K562 (cell line): Measurements from ENCODE around the gene COL20A1. TPM values are rescaled to one million over a fixed set of nuclear protein-coding genes. Genes with fewer than 3 reads are reported as not detected.

Source experiments
- ATF7 ChIP-seq: fragments of 450-650 bp; IDR thresholded peaks from 2 replicates; pipeline ENCODE4 v1.7.1; 2014; ENCODE audit warnings: mild to moderate bottlenecking, moderate library complexity
- DMBX1 ChIP-seq: fragments of 250-450 bp; sonication (Bioruptor Pico); IDR thresholded peaks from 2 replicates; pipeline ENCODE4 v1.8.0; 2022; ENCODE audit warnings: inconsistent platforms, mild to moderate bottlenecking, moderate library complexity, borderline replicate concordance
- EP300 ChIP-seq: IDR thresholded peaks from 2 replicates; pipeline ENCODE4 v1.6.1; 2012; ENCODE audit warnings: low read length, improper control_type of control experiment
- ETV6 ChIP-seq, 3 experiments: fragments of 150-350 bp in 1 of 3; sonication (generic) in 1 of 3; formaldehyde crosslinking in 1 of 3; IDR thresholded peaks; 2 replicates each; pipeline versions ENCODE4 v1.6.1 to v1.8.0; 2014 to 2022; ENCODE audit warnings: borderline replicate concordance in 2 of 3, low read depth in 2 of 3, antibody characterized with exemption in 1 of 3, low read length in 1 of 3, mild to moderate bottlenecking in 1 of 3, missing genetic modification reagents in 1 of 3
- GTF2B ChIP-seq: IDR thresholded peaks from 2 replicates; pipeline ENCODE4 v1.6.1; 2011; ENCODE audit not compliant: insufficient read length; ENCODE audit errors: extremely low read depth
- GTF2E2 ChIP-seq: fragments of 200-800 bp; sonication (Bioruptor generic); IDR thresholded peaks from 2 replicates; pipeline ENCODE4 v1.6.1; 2016; ENCODE audit warnings: missing genetic modification characterization, missing compliant biosample characterization
- MAFG ChIP-seq: fragments of 450-650 bp; conservative IDR thresholded peaks from 2 replicates; pipeline ENCODE4 v1.6.1; 2016; ENCODE audit warnings: missing genetic modification characterization, missing compliant biosample characterization
- MTF1 ChIP-seq: fragments of 250-450 bp; sonication (Bioruptor Pico); IDR thresholded peaks from 2 replicates; pipeline ENCODE4 v1.9.0; 2021; ENCODE audit warnings: moderate library complexity, mild to moderate bottlenecking, inconsistent platforms, borderline replicate concordance
- NR2C1 ChIP-seq, 2 experiments: fragments of 450-650 bp; IDR thresholded peaks; 2 replicates each; pipeline ENCODE4 v1.6.1; 2017; ENCODE audit warnings: mild to moderate bottlenecking in 2 of 2, antibody characterized with exemption in 1 of 2, inconsistent platforms in 1 of 2, missing compliant biosample characterization in 1 of 2, missing genetic modification characterization in 1 of 2
- PML ChIP-seq: IDR thresholded peaks from 2 replicates; pipeline ENCODE4 v1.6.1; 2012; ENCODE audit warnings: low read length, inconsistent platforms
- STAG1 ChIP-seq: sonication (generic); formaldehyde crosslinking; IDR thresholded peaks from 2 replicates; pipeline ENCODE4 v1.5.0; 2020; ENCODE audit warnings: missing genetic modification reagents, borderline replicate concordance
- TBL1XR1 ChIP-seq, 2 experiments: IDR thresholded peaks; 2 replicates each; pipeline ENCODE4 v1.6.1; 2012; ENCODE audit warnings: improper control_type of control experiment in 2 of 2, low read length in 2 of 2, mild to moderate bottlenecking in 1 of 2
- TFAP4 ChIP-seq: sonication (generic); formaldehyde crosslinking; IDR thresholded peaks from 2 replicates; pipeline ENCODE4 v1.8.0; 2022; ENCODE audit warnings: missing genetic modification reagents, mild to moderate bottlenecking, moderate library complexity, borderline replicate concordance
- U2AF1 ChIP-seq: fragments of 200-400 bp; formaldehyde crosslinking; optimal IDR thresholded peaks from 2 replicates; pipeline ENCODE3; 2017; ENCODE audit warnings: mild to moderate bottlenecking, low read depth, low read length, moderate library complexity
- WHSC1 ChIP-seq: IDR thresholded peaks from one replicate; pipeline ENCODE4 v1.6.1; 2012; ENCODE audit warnings: low read length, control low read depth, inconsistent platforms
- ZNF740 ChIP-seq, 3 experiments: fragments of 200-800 bp in 1 of 3; sonication (Bioruptor generic) in 1 of 3; sonication (generic) in 1 of 3; formaldehyde crosslinking in 1 of 3; IDR thresholded peaks; 2 replicates each; pipeline versions ENCODE4 v1.6.1 to v1.8.0; 2016 to 2022; ENCODE audit warnings: mild to moderate bottlenecking in 2 of 3, missing compliant biosample characterization in 2 of 3, missing genetic modification characterization in 2 of 3, missing genetic modification reagents in 1 of 3
- ZNF764 ChIP-seq: fragments of 250-450 bp; sonication (Bioruptor Pico); IDR thresholded peaks from 2 replicates; pipeline ENCODE4 v1.4.0; 2020; ENCODE audit warnings: low read depth, mild to moderate bottlenecking, moderate library complexity
- ZNF780A ChIP-seq: fragments of 250-450 bp; sonication (Bioruptor Pico); IDR thresholded peaks from 2 replicates; pipeline ENCODE4 v1.5.0; 2021; ENCODE audit warnings: mild to moderate bottlenecking
- polyA plus RNA-seq, 8 experiments: library from polyadenylated mRNA; depleted of rRNA in 4 of 8; stranded (reverse) in 5 of 8; unstranded in 3 of 8; fragments of >200 nt; fragmentation: Nextera tagmentation in 2 of 8; fragmentation: Illumina TruSeq in 1 of 8; extraction: Ambion mirVana in 2 of 8; extraction: Trizol in 1 of 8; gene quantifications; 2 replicates each; pipeline versions ENCODE4 v1.2.1 to v1.2.3, GENCODE V29; 2011 to 2014; ENCODE audit warnings: inconsistent platforms in 1 of 8, missing spikeins in 1 of 8
- total RNA-seq, 7 experiments: library from RNA; depleted of rRNA in 6 of 7; stranded (reverse); fragments of >200 nt in 6 of 7; fragmentation: Illumina TruSeq in 2 of 7; extraction: Trizol in 2 of 7; gene quantifications; 2 replicates each; pipeline versions ENCODE4 v1.2.1 to v1.2.3, GENCODE V29; 2011 to 2021; ENCODE audit warnings: low replicate concordance in 1 of 7

COL20A1 gene
- total and polyA plus RNA-seq, 9 of the 15 experiments (the other 6 are each of a cell fraction or from before 2014, with no cell fraction given): not detected

- no peak for TF ChIP-seq NR2C1 (IDR thresholded peaks at IDR 0.05)
- TF ChIP-seq NR2C1 (tag; IDR thresholded peaks at IDR 0.05): peak; percentile 87
- no peak for TF ChIP-seq ATF7
- no peak for TF ChIP-seq EP300
- no peak for TF ChIP-seq TBL1XR1 (IDR thresholded peaks at IDR 0.05; ENCODE audit: low read length in 2 of 2)
- TF ChIP-seq MTF1 (CRISPR knock-in tag): no peak
- TF ChIP-seq U2AF1: no peak
- TF ChIP-seq WHSC1: no peak
- TF ChIP-seq TFAP4 (CRISPR knock-in tag): no peak
- TF ChIP-seq ZNF740 (CRISPR knock-in tag; IDR thresholded peaks at IDR 0.05): no peak
- peak in 1 of 2 experiments; percentile 88; a peak in 2 of 4 replicates for TF ChIP-seq ZNF740 (tag; IDR thresholded peaks at IDR 0.05)
- no peak for TF ChIP-seq ZNF764 (CRISPR knock-in tag)
- TF ChIP-seq GTF2E2 (tag): no peak
- TF ChIP-seq ETV6 (IDR thresholded peaks at IDR 0.05; ENCODE audit: borderline replicate concordance in 1 of 2, low read depth in 2 of 2, low read length in 1 of 2): no peak
- TF ChIP-seq ETV6 (CRISPR knock-in tag; IDR thresholded peaks at IDR 0.05; ENCODE audit: borderline replicate concordance): no peak
- no peak for TF ChIP-seq PML
- TF ChIP-seq ZNF780A (CRISPR knock-in tag): no peak
- TF ChIP-seq DMBX1: peak; percentile 93
- no peak for TF ChIP-seq GTF2B
- TF ChIP-seq STAG1 (CRISPR knock-in tag): no peak
- TF ChIP-seq MAFG: no peak
Measured at GRCh38 chr20:63264000-63264399, 29.0 kb upstream of the COL20A1 start (continued).
